ENCODE data around the gene RIMS4.

DNA sequence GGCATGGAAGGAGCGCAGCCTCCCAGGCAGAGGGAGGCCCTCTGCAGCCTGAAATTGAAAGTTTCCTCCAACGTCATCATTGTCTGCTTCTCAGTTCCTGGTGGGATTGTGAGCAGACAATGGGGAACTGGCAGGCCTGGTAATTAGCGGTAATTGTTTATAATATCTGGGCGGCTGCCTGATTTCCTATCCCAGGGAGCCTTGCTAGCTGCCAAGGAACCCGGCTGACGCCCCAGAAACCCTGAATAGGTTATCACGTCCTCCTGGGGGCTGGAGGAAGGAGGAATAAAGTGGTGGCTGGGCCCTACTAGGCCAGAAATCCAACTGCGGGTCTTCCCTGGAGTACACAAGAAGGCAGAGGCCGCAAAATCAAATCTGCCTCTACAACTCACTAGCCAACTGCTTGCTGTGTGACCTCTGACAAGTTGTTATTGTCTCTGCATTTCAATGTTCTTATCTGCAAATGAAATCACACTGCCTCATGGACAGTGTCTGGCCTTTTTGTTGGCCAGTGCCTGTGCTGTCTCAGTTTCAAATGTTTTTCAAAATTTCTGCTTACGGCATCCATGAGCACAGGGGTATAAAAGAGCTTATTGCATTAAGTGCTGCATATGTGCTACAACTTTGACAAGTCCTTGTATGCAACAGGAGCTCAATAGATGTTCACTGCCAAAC is 47.7 kb downstream of the RIMS4 start:
- TF ChIP-seq, protein P1, sequence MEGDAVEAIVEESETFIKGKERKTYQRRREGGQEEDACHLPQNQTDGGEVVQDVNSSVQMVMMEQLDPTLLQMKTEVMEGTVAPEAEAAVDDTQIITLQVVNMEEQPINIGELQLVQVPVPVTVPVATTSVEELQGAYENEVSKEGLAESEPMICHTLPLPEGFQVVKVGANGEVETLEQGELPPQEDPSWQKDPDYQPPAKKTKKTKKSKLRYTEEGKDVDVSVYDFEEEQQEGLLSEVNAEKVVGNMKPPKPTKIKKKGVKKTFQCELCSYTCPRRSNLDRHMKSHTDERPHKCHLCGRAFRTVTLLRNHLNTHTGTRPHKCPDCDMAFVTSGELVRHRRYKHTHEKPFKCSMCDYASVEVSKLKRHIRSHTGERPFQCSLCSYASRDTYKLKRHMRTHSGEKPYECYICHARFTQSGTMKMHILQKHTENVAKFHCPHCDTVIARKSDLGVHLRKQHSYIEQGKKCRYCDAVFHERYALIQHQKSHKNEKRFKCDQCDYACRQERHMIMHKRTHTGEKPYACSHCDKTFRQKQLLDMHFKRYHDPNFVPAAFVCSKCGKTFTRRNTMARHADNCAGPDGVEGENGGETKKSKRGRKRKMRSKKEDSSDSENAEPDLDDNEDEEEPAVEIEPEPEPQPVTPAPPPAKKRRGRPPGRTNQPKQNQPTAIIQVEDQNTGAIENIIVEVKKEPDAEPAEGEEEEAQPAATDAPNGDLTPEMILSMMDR (IDR thresholded peaks at IDR 0.05) = no peak
- TF ChIP-seq POLR2AphosphoS5 (IDR thresholded peaks at IDR 0.05; ENCODE audit: low read depth, low read length) = no peak
- TF ChIP-seq, protein P2, sequence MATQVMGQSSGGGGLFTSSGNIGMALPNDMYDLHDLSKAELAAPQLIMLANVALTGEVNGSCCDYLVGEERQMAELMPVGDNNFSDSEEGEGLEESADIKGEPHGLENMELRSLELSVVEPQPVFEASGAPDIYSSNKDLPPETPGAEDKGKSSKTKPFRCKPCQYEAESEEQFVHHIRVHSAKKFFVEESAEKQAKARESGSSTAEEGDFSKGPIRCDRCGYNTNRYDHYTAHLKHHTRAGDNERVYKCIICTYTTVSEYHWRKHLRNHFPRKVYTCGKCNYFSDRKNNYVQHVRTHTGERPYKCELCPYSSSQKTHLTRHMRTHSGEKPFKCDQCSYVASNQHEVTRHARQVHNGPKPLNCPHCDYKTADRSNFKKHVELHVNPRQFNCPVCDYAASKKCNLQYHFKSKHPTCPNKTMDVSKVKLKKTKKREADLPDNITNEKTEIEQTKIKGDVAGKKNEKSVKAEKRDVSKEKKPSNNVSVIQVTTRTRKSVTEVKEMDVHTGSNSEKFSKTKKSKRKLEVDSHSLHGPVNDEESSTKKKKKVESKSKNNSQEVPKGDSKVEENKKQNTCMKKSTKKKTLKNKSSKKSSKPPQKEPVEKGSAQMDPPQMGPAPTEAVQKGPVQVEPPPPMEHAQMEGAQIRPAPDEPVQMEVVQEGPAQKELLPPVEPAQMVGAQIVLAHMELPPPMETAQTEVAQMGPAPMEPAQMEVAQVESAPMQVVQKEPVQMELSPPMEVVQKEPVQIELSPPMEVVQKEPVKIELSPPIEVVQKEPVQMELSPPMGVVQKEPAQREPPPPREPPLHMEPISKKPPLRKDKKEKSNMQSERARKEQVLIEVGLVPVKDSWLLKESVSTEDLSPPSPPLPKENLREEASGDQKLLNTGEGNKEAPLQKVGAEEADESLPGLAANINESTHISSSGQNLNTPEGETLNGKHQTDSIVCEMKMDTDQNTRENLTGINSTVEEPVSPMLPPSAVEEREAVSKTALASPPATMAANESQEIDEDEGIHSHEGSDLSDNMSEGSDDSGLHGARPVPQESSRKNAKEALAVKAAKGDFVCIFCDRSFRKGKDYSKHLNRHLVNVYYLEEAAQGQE (IDR thresholded peaks at IDR 0.05; ENCODE audit: insufficient read depth in 1 of 2, low read depth in 2 of 2, low read length in 1 of 2) = no peak
